ENCODE results near the gene CACNA1H. TPM values are rescaled to one million over a fixed set of nuclear protein-coding genes. Genes with fewer than 3 reads are reported as not detected.

Gene CACNA1H
- total RNA-seq, 1 donor from 2014 or later, result 10.9 TPM

DNA sequence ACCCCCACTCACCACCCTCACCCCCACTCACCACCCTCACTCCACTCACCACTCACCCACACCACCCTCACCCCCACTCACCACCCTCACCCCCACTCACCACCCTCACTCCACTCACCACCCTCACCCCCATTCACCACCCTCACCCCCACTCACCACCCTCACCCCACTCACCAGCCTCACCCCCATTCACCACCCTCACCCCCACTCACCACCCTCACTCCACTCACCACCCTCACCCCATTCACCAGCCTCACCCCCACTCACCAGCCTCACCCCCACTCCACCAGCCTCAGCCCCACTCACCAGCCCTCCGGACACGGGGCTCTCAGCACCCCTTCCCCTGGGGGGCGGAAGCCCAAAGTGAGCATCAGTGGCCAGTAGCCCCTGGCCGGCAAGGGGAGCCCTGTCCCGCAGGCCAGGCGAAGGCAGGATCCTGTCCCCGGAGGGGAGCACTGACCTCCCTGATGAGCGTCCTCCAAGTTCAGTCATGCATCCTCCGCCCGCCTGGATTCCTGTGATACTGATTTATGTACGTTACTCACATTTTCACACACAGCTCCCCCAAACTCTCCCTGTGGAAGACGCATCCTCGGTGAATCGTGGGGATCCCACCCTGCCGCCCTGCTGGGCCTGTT lies 38.9 kb upstream of the CACNA1H start:
- TF ChIP-seq CTCF (IDR thresholded peaks at IDR 0.05), result no peak
- Histone ChIP-seq H3K4me3 (no peak overlapping the region), H3K27me3 (no peaks in the 10 kb centered on the region), H3K9me3 (no peaks in the 10 kb centered on the region), H3K4me1 (no peaks in the 10 kb centered on the region), H3K36me3 (no peaks in the 10 kb centered on the region), H3K27ac (no peak overlapping the region)
- ATAC-seq (no peak), DNase-seq (no peak)
- intact Hi-C loops (cut with DNase I), result no loop called here

DNA sequence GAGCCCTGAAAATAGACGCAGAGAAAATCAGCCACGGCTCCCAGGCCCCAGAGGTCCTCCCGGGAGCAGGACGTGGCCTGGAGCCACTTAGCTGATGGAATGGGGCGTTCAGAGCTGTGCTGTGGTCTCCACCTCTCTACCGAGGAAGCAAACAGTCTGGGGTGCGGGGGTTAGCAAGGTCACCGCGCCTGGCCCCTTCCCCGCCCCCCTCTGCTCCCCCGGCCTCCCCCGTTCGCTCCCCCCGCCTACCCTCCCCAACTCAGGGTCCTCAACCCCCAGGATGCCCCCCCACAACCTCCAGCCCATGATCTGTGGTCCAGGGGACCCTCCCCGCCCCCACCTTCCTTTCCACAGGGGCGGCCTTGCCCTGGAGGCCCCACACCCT lies 36.2 kb upstream of the CACNA1H start:
- Histone ChIP-seq H3K27ac (no peak overlapping the region), H3K9me3 (no peaks in the 10 kb centered on the region), H3K27me3 (peaks cover 16% of the 10 kb centered on the region), H3K36me3 (no peaks in the 10 kb centered on the region), H3K4me1 (no peaks in the 10 kb centered on the region), H3K4me3 (no peak overlapping the region)
- ATAC-seq (no peak), DNase-seq (no peak)
- intact Hi-C loops (cut with DNase I), result no loop called here
- no peak for TF ChIP-seq CTCF (IDR thresholded peaks at IDR 0.05)

DNA sequence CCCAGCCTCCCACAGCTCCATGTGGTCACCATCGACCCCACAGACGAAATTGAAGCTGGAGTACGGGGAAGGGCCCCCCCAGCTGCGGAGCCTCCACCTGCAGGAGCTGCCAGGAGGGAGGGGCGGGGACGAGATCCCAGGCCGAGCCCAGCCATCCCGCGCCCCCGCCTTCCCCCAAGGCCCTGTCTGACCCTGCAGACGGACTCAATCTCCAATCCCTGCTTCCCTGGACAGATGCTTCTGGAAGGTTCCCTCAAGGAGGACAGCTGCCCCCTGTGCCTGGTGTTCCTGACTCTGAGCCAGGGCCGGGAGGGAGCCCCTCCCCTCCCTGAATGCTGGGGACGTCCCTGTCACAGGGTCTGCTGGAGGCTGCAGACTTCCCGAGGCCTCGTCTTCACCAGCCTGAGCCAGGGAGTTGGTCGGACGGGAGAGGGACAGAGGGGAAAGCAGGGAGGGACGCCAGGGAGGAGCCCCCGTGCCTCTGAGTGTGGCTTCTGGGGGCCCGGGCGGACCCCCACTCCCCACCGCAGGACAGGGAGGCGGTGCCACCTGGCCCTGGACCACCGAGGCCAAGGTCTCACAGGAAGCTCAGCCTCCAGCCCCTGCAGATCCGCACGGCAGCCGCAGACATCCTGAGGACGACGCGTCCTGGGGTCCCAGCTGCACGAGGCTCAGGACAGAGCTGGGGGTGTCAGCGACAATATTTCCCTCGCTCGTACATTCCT lies 35.6 kb upstream of the CACNA1H start:
- DNase-seq, result no peak
- Histone ChIP-seq H3K9me3 (no peaks in the 10 kb centered on the region), H3K36me3 (no peaks in the 10 kb centered on the region), H3K27me3 (peaks cover 16% of the 10 kb centered on the region), H3K4me3 (no peak overlapping the region), H3K4me1 (no peaks in the 10 kb centered on the region), H3K27ac (no peak overlapping the region)
- TF ChIP-seq CTCF (IDR thresholded peaks at IDR 0.05), result no peak
- ATAC-seq, result no peak
- intact Hi-C loops (cut with DNase I), result no loop called here

- no peak for TF ChIP-seq CTCF (IDR thresholded peaks at IDR 0.05)
- H3K4me3 ChIP-seq, result no peak overlapping the region
- intact Hi-C loops (cut with DNase I), result no loop called here
- no peak for DNase-seq
- no peaks in the 10 kb centered on the region for H3K36me3 ChIP-seq
- peaks cover 16% of the 10 kb centered on the region for H3K27me3 ChIP-seq
- no peaks in the 10 kb centered on the region for H3K9me3 ChIP-seq
- no peaks in the 10 kb centered on the region for H3K4me1 ChIP-seq
- ATAC-seq, result no peak
- no peak overlapping the region for H3K27ac ChIP-seq
Measured at GRCh38 chr16:1117926-1118325, 35.0 kb upstream of the CACNA1H start.

- no peak for ATAC-seq
- Histone ChIP-seq H3K36me3 (no peaks in the 10 kb centered on the region), H3K4me1 (no peaks in the 10 kb centered on the region), H3K4me3 (no peak overlapping the region), H3K27ac (no peak overlapping the region), H3K9me3 (no peaks in the 10 kb centered on the region), H3K27me3 (peaks cover 20% of the 10 kb centered on the region)
- intact Hi-C loops (cut with DNase I), result no loop called here
- TF ChIP-seq CTCF (IDR thresholded peaks at IDR 0.05), result no peak
- DNase-seq, result no peak
Measured at GRCh38 chr16:1119129-1119528, 33.8 kb upstream of the CACNA1H start.
